Right lobe of liver (tissue), 6 donors: Measurements from ENCODE around the gene HOXD11. TPM values are rescaled to one million over a fixed set of nuclear protein-coding genes. Genes with fewer than 3 reads are reported as not detected.
A peak's percentile ranks its signal among the peaks of the same experiment; 100 is the strongest.

Experiments
- ATAC-seq, 4 donors: fragments of 200-7000 bp; cut with Tn5 transposase; one replicate each; pipeline ENCODE4 v1.9.1; 2020; ENCODE audit warnings: mild to moderate bottlenecking in 4 of 4, moderate library complexity in 4 of 4
- DNase-seq, 3 donors: peaks; one replicate each; pipeline ENCODE4 v3.0.0-alpha.2; 2020
- H3K27ac ChIP-seq, 3 donors: fragments of 200-600 bp; one replicate each; pipeline ENCODE4 v1.8.0; 2022
- H3K27me3 ChIP-seq, 2 donors: fragments of 200-600 bp; one replicate each; pipeline ENCODE4 v1.8.0; 2022
- H3K36me3 ChIP-seq, 4 donors: fragments of 200-600 bp; sonication (generic) in 1 of 4; one replicate each; pipeline versions ENCODE4 v1.5.1 to v1.8.0; 2017 to 2022; ENCODE audit warnings: control low read depth in 1 of 4
- H3K4me1 ChIP-seq, 4 donors: fragments of 200-600 bp; sonication (generic) in 1 of 4; one replicate each; pipeline versions ENCODE4 v1.5.1 to v1.8.0; 2017 to 2022; ENCODE audit warnings: control low read depth in 1 of 4
- H3K4me3 ChIP-seq, 3 donors: fragments of 200-600 bp; one replicate each; pipeline ENCODE4 v1.8.0; 2022
- H3K9me3 ChIP-seq, 4 donors: fragments of 200-600 bp; sonication (generic) in 1 of 4; one replicate each; pipeline versions ENCODE4 v1.5.1 to v1.8.0; 2017 to 2022; ENCODE audit warnings: control low read depth in 1 of 4
- CTCF ChIP-seq, 4 donors: fragments of 200-600 bp in 3 of 4; fragments of 450-650 bp in 1 of 4; IDR thresholded peaks; one replicate each; pipeline versions ENCODE4 v1.5.1 to v1.8.0; 2016 to 2022; ENCODE audit warnings: antibody characterized with exemption in 4 of 4, mild to moderate bottlenecking in 2 of 4
- POLR2A ChIP-seq: fragments of 450-650 bp; IDR thresholded peaks from one replicate; pipeline ENCODE4 v1.6.1; 2017; ENCODE audit warnings: antibody characterized with exemption, mild to moderate bottlenecking
- WGBS: methylation state at CpG from one replicate; pipeline ENCODE4 v1.1.6; 2018; ENCODE audit warnings: low coverage, low lambda C conversion rate; ENCODE audit not compliant: insufficient coverage; ENCODE audit errors: missing lambda C conversion rate; 5-methylcytosine and 5-hydroxymethylcytosine counted together
- intact Hi-C, 2 donors: fragments of 100-400 bp; cut with DNase I; formaldehyde crosslinking; loops; one replicate each; pipeline versions ENCODE4 v1.11.2 to v1.14.1; 2022
- total RNA-seq, 6 experiments: library from RNA; depleted of rRNA in 2 of 6; stranded (reverse); fragments of >200 nt in 2 of 6; fragmentation: NEBNext Ultra II Directional in 3 of 6; extraction: Animal tissue kit (Norgen Biotek cat#: 25700) in 3 of 6; gene quantifications; one replicate each; pipeline versions ENCODE4 v1.1.0 to v1.2.4, GENCODE V29; 2016 to 2023
- donor health status: DM: no; HTN: yes; CAD: no.
- donor health status: DM: no; HTN: no; CAD: no.
- donor health status: DM: no; HTN: no; CAD: no.
- donor health status: DM: no; HTN: yes; CAD: no.
- donor health status: DM: no; HTN: yes; CAD: no.

HOXD11 gene
- total RNA-seq, 6 experiments from 2014 or later, result not detected

DNA sequence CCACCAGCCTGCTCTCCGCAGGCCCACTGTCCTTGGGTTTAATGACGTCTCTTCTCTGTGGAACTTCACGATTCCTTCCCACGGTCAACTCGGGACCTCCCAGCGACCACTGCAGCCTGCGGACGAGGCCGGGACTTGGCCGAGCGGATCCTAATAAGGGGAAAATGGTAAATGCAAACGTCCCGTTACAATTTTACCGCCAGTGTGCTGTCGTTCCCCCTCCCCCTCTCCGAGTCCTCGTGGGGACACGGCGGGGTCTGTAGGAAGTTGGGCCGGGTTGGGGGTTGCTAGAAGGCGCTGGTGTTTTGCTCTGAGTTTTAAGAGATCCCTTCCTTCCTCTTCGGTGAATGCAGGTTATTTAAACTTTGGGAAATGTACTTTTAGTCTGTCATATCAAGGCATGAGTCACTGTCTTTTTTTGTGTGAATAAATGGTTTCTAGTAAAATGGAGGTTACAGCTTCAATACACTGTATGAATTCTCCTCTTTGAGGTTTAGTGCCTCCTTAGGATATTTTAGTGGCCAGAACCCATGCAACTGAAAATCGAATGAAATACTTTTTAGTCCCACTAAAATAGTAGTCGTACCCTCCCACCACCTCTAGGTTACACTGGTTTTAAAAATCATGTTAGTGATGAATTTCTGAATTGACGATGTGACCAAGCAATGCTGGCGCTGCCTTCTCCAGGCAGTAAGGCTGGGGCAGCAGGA, 2.3 kb downstream of the HOXD11 start:
- TF ChIP-seq CTCF (IDR thresholded peaks at IDR 0.05) (no peak), POLR2A (no peak)
- intact Hi-C loops, result no loop called here
- no peak for DNase-seq
- 8% methylated on average over 16 of the region's 26 CpGs for WGBS
- Histone ChIP-seq H3K27ac (no peak overlapping the region), H3K4me3 (no peak overlapping the region), H3K4me1 (peaks cover 0 to 8% (median 0%) of the 10 kb centered on the region in 4 donors), H3K36me3 (no peaks in the 10 kb centered on the region), H3K9me3 (no peaks in the 10 kb centered on the region), H3K27me3 (peaks cover 15 to 86% of the 10 kb centered on the region in 2 donors)
- ATAC-seq, result no peak

- peaks cover 0 to 8% (median 0%) of the 10 kb centered on the region in 4 donors for H3K4me1 ChIP-seq
- WGBS, result 11% methylated on average over 4 of the region's 4 CpGs
- no peak overlapping the region for H3K27ac ChIP-seq
- H3K4me3 ChIP-seq, result no peak overlapping the region
- H3K36me3 ChIP-seq, result no peaks in the 10 kb centered on the region
- no peaks in the 10 kb centered on the region for H3K9me3 ChIP-seq
- intact Hi-C loops, result no loop called here
- peaks cover 9 to 86% of the 10 kb centered on the region in 2 donors for H3K27me3 ChIP-seq
- TF ChIP-seq CTCF (IDR thresholded peaks at IDR 0.05), result no peak
- TF ChIP-seq POLR2A, result no peak
- DNase-seq, result no peak
- ATAC-seq, result no peak
Observed at GRCh38 chr2:176109946-176110345, 2.9 kb downstream of the HOXD11 start.

GRCh38 chr2:176110415-176111308, 3.6 kb downstream of the HOXD11 start:
- no peak for TF ChIP-seq CTCF (IDR thresholded peaks at IDR 0.05)
- no peak for TF ChIP-seq POLR2A
- DNase-seq (no peak), ATAC-seq (no peak)
- no peaks in the 10 kb centered on the region for H3K36me3 ChIP-seq
- intact Hi-C loops, result no loop called here
- H3K4me1 ChIP-seq, result peaks cover 0 to 8% (median 0%) of the 10 kb centered on the region in 4 donors
- no peak overlapping the region for H3K4me3 ChIP-seq
- H3K27me3 ChIP-seq, result peaks cover 8 to 88% of the 10 kb centered on the region in 2 donors
- H3K9me3 ChIP-seq, result no peaks in the 10 kb centered on the region
- WGBS, result 16% methylated on average over 7 of the region's 7 CpGs
- H3K27ac ChIP-seq, result no peak overlapping the region

- TF ChIP-seq POLR2A (no peak), CTCF (IDR thresholded peaks at IDR 0.05) (peak; percentile 16 to 65 (median 52))
- H3K36me3 ChIP-seq, result no peaks in the 10 kb centered on the region
- no peaks in the 10 kb centered on the region for H3K9me3 ChIP-seq
- peaks cover 0 to 6% (median 0%) of the 10 kb centered on the region in 4 donors for H3K4me1 ChIP-seq
- H3K27ac ChIP-seq, result no peak overlapping the region
- WGBS, result 4% methylated on average over 16 of the region's 16 CpGs
- peak in 1 of 3 donors; percentile 55 for DNase-seq
- intact Hi-C loops, result no loop called here
- H3K4me3 ChIP-seq, result no peak overlapping the region
- peaks cover 8 to 88% of the 10 kb centered on the region in 2 donors for H3K27me3 ChIP-seq
- ATAC-seq, result peak; percentile 17 to 69 (median 54)
Observed at GRCh38 chr2:176111309-176111663, 4.2 kb downstream of the HOXD11 start.
